ENCODE data around the gene LRRC8E.

DNA sequence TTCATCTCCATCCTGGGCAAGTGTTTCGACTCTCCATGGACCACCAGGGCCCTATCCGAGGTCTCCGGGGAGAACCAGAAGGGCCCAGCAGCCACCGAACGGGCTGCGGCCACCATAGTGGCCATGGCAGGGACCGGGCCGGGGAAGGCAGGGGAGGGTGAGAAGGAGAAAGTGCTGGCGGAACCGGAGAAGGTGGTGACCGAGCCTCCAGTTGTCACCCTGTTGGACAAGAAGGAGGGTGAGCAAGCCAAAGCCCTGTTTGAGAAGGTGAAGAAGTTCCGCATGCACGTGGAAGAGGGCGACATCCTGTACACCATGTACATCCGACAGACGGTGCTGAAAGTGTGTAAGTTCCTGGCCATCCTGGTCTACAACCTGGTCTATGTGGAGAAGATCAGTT lies 10.7 kb downstream of the LRRC8E start:
- TF ChIP-seq, protein P1, sequence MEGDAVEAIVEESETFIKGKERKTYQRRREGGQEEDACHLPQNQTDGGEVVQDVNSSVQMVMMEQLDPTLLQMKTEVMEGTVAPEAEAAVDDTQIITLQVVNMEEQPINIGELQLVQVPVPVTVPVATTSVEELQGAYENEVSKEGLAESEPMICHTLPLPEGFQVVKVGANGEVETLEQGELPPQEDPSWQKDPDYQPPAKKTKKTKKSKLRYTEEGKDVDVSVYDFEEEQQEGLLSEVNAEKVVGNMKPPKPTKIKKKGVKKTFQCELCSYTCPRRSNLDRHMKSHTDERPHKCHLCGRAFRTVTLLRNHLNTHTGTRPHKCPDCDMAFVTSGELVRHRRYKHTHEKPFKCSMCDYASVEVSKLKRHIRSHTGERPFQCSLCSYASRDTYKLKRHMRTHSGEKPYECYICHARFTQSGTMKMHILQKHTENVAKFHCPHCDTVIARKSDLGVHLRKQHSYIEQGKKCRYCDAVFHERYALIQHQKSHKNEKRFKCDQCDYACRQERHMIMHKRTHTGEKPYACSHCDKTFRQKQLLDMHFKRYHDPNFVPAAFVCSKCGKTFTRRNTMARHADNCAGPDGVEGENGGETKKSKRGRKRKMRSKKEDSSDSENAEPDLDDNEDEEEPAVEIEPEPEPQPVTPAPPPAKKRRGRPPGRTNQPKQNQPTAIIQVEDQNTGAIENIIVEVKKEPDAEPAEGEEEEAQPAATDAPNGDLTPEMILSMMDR (IDR thresholded peaks at IDR 0.05): no peak
- no peak for TF ChIP-seq POLR2A (IDR thresholded peaks at IDR 0.05)

Data from uterus (tissue), 2 donors.